ENCODE data around the gene PADI2.

DNA sequence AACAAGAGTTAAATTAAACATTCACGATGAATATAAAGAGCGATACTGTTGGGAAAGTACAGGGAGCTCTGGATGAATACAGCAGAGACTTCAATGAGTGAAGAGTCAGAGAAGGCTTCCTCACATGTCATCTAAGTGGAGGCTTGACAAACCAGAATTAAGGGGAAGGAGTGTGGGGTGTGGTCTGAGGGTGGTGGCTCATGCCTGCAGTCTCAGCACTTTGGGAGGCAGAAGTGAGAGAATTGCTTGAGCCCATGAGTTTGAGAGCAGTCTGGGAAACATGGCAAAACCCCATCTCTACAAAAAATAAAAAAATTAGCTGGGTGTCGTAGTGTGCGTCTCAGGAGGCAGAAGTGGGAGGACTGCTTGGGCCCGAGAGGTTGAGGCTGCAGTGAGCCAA, 74.1 kb downstream of the PADI2 start:
- TF ChIP-seq, protein P1, sequence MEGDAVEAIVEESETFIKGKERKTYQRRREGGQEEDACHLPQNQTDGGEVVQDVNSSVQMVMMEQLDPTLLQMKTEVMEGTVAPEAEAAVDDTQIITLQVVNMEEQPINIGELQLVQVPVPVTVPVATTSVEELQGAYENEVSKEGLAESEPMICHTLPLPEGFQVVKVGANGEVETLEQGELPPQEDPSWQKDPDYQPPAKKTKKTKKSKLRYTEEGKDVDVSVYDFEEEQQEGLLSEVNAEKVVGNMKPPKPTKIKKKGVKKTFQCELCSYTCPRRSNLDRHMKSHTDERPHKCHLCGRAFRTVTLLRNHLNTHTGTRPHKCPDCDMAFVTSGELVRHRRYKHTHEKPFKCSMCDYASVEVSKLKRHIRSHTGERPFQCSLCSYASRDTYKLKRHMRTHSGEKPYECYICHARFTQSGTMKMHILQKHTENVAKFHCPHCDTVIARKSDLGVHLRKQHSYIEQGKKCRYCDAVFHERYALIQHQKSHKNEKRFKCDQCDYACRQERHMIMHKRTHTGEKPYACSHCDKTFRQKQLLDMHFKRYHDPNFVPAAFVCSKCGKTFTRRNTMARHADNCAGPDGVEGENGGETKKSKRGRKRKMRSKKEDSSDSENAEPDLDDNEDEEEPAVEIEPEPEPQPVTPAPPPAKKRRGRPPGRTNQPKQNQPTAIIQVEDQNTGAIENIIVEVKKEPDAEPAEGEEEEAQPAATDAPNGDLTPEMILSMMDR (IDR thresholded peaks at IDR 0.05), result no peak
- no peak for TF ChIP-seq POLR2A (IDR thresholded peaks at IDR 0.05)
